Natural killer cell (primary cell): Measurements from ENCODE around the gene HBEGF. TPM values are rescaled to one million over a fixed set of nuclear protein-coding genes. Genes with fewer than 3 reads are reported as not detected.
A peak's percentile ranks its signal among the peaks of the same experiment; 100 is the strongest.

Experiments
- ATAC-seq, 3 donors: fragments of 150-1000 bp in 2 of 3; fragments of 200-7000 bp in 1 of 3; cut with Tn5 transposase; 1 replicate in 1 of 3; 2 replicates in 2 of 3; pipeline ENCODE4 v1.10.0; 2021; ENCODE audit warnings: mild to moderate bottlenecking in 2 of 3, moderate library complexity in 2 of 3
- DNase-seq, 2 donors: peaks; one replicate each; pipeline versions ENCODE4 v3.0.0 to v3.0.0-alpha.2; 2013 to 2021; ENCODE audit warnings: mixed read lengths in 1 of 2
- H3K27ac ChIP-seq: one replicate; pipeline ENCODE4 v1.5.1; 2013; ENCODE audit warnings: mild to moderate bottlenecking, low read length
- H3K27me3 ChIP-seq: one replicate; pipeline ENCODE4 v1.6.1; 2013; ENCODE audit warnings: low read length; ENCODE audit not compliant: control insufficient read depth, insufficient read depth
- H3K36me3 ChIP-seq: one replicate; pipeline ENCODE4 v1.6.1; 2013; ENCODE audit warnings: low read length; ENCODE audit not compliant: control insufficient read depth, insufficient read depth
- H3K4me1 ChIP-seq: one replicate; pipeline ENCODE4 v1.6.1; 2013; ENCODE audit warnings: low read length; ENCODE audit not compliant: control insufficient read depth, insufficient read depth
- H3K4me3 ChIP-seq: one replicate; pipeline ENCODE4 v1.5.1; 2013; ENCODE audit warnings: low read length
- H3K9me3 ChIP-seq: one replicate; pipeline ENCODE4 v1.6.1; 2013; ENCODE audit warnings: low read length; ENCODE audit not compliant: control insufficient read depth, insufficient read depth
- H3K27ac Mint-ChIP-seq, 2 donors: one replicate each; pipeline ENCODE4 v1.8.0; 2022; ENCODE audit warnings: mild to moderate bottlenecking in 2 of 2, mixed read lengths in 2 of 2, moderate library complexity in 1 of 2
- H3K27me3 Mint-ChIP-seq, 2 donors: one replicate each; pipeline ENCODE4 v1.8.0; 2022; ENCODE audit warnings: low read depth in 2 of 2, mixed read lengths in 2 of 2
- H3K36me3 Mint-ChIP-seq: one replicate; pipeline ENCODE4 v1.8.0; 2022; ENCODE audit warnings: mixed read lengths
- H3K4me1 Mint-ChIP-seq, 2 donors: one replicate each; pipeline ENCODE4 v1.8.0; 2022; ENCODE audit warnings: mixed read lengths in 2 of 2
- H3K4me3 Mint-ChIP-seq: one replicate; pipeline ENCODE4 v1.8.0; 2022; ENCODE audit warnings: mild to moderate bottlenecking, moderate library complexity, mixed read lengths
- H3K9me3 Mint-ChIP-seq, 2 donors: one replicate each; pipeline ENCODE4 v1.8.0; 2022; ENCODE audit warnings: mixed read lengths in 2 of 2
- WGBS: methylation state at CpG from one replicate; pipeline ENCODE4 v1.1.7; 2013; ENCODE audit warnings: missing lambda C conversion rate; ENCODE audit not compliant: insufficient coverage; 5-methylcytosine and 5-hydroxymethylcytosine counted together
- intact Hi-C: fragments of 100-400 bp; cut with micrococcal nuclease; formaldehyde crosslinking; loops from one replicate; pipeline ENCODE4 v1.14.2; 2022
- total RNA-seq, 4 donors: library from RNA; stranded (reverse); fragments of 120-200 nt in 1 of 4; gene quantifications; one replicate each; pipeline versions ENCODE4 v1.2.3 to v1.2.4, GENCODE V29; 2013 to 2022
- TF ChIP-seq, protein P1 (sequence below): fragments of 200-600 bp; IDR thresholded peaks from one replicate; pipeline ENCODE4 v1.8.0; 2022; ENCODE audit warnings: antibody characterized with exemption

HBEGF gene
- total RNA-seq, 3 donors from 2014 or later (not counting 1 experiment from before 2014, with no cell fraction given): 5.1 to 9.9 (median 7.8) TPM

DNA sequence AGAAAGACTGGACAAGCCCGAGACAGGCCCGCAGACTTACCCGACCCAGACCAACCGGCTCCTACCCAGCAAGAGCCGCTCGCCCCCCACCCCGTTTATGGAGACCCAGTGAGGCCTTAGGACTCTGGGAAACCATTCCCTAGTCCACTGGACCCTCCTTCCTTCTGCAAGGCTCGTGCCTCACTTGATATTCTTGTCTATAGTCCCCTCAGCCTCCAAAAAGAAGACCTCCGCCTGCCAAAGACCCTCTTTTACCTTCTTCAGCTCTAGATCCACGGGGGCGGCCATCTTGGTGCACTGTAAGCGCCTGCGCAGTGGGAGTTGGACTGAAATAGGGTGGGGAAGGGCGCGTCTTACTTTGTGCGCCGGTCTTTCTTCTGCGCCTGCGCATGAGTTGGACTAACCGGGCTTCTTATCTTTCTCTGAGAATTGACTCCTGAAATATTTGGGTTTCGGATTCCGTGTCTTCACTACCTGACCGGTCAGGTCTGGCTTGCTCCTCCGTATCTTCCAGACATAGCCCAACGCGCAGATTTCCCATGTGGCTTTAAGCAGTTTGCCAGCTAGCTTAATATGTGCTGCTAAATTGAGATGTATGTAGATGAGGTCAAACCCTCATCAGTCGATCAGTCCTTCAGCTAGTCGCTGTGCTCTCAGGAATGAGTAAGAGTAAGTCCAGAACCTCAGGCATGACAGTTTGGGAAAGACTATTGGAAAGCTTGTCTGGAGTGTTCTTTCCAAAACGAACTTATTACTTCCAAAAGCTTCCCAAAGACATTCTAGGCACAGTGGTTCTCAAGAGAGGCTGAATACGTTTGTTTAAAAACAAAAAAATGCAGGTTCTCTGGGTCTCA lies 43.4 kb downstream of the HBEGF start, which contains the start of gene PFDN1:
Gene PFDN1, minus strand, starts transcription at position 316 of the 854 bp plus-strand sequence. Its CDS starts 28 bp downstream, at position 288.
- Mint-ChIP-seq H3K9me3 (no peaks in the 10 kb centered on the region), H3K36me3 (no peaks in the 10 kb centered on the region), H3K27ac (peak within 1 kb of the TSS; percentile 93 to 95), H3K27me3 (peaks cover 6% of the 10 kb centered on the region in 2 donors), H3K4me1 (peaks cover 14 to 21% of the 10 kb centered on the region in 2 donors), H3K4me3 (peak within 1 kb of the TSS; percentile 99)
- ATAC-seq (peak; percentile 98 to 100 (median 99)), DNase-seq (peak; percentile 83 to 97)
- intact Hi-C loops: no loop called here
- peaks cover 11% of the 10 kb centered on the region for H3K4me1 ChIP-seq
- no peaks in the 10 kb centered on the region for H3K27me3 ChIP-seq
- TF ChIP-seq, protein P1, sequence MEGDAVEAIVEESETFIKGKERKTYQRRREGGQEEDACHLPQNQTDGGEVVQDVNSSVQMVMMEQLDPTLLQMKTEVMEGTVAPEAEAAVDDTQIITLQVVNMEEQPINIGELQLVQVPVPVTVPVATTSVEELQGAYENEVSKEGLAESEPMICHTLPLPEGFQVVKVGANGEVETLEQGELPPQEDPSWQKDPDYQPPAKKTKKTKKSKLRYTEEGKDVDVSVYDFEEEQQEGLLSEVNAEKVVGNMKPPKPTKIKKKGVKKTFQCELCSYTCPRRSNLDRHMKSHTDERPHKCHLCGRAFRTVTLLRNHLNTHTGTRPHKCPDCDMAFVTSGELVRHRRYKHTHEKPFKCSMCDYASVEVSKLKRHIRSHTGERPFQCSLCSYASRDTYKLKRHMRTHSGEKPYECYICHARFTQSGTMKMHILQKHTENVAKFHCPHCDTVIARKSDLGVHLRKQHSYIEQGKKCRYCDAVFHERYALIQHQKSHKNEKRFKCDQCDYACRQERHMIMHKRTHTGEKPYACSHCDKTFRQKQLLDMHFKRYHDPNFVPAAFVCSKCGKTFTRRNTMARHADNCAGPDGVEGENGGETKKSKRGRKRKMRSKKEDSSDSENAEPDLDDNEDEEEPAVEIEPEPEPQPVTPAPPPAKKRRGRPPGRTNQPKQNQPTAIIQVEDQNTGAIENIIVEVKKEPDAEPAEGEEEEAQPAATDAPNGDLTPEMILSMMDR: no peak
- peaks cover 10% of the 10 kb centered on the region for H3K36me3 ChIP-seq
- H3K4me3 ChIP-seq: peak within 1 kb of the TSS; percentile 88
- 2% methylated on average over 28 of the region's 30 CpGs for WGBS
- no peaks in the 10 kb centered on the region for H3K9me3 ChIP-seq
- peak within 1 kb of the TSS; percentile 73 for H3K27ac ChIP-seq

DNA sequence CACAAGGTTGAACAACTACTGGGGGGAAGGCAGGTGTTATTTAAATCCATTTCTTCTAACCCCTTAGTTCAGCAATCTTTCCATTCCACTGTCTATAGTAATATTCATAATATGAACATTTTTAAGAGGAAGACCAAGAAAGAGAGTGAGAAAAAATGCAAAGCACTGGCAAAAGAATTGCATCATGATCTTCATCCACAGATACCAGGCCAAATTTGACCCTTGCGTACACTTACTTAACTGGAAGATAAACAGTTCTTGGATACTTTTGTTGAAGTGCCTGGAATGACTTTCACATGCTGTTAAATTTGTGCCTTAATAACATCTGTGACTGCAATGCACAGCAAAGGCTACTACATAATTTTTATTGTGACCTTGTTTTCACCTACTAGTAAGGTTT lies 45.3 kb downstream of the HBEGF start:
- Histone ChIP-seq H3K4me3 (no peak overlapping the region), H3K27ac (no peak overlapping the region), H3K27me3 (no peaks in the 10 kb centered on the region), H3K36me3 (peaks cover 17% of the 10 kb centered on the region), H3K4me1 (peaks cover 11% of the 10 kb centered on the region), H3K9me3 (no peaks in the 10 kb centered on the region)
- ATAC-seq: no peak
- DNase-seq: no peak
- H3K4me1 Mint-ChIP-seq: peaks cover 14 to 25% of the 10 kb centered on the region in 2 donors
- H3K4me3 Mint-ChIP-seq: peak overlapping the region; percentile 47
- H3K27me3 Mint-ChIP-seq: peaks cover 2 to 5% of the 10 kb centered on the region in 2 donors
- H3K36me3 Mint-ChIP-seq: no peaks in the 10 kb centered on the region
- intact Hi-C loops: no loop called here
- H3K9me3 Mint-ChIP-seq: no peaks in the 10 kb centered on the region
- TF ChIP-seq, protein P1: no peak
- 100% methylated on average over 1 of the region's 1 CpG for WGBS
- H3K27ac Mint-ChIP-seq: no peak overlapping the region

DNA sequence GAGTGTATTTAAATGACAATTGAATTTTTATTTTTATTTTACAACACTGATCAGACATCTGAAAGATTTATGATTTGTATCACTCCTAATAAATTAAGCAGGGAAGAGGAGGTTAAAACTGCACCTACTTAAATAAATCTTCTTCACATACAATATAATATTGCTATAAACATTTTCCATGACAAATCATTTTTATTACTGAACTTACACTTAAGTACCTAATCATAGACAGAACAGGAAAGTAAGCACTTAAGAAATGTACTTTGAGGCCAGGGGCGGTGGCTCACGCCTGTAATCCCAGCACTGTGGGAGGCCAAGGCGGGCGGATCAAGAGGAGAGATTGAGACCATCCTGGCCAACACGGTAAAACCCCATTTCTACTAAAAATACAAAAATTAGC lies 47.3 kb downstream of the HBEGF start:
- DNase-seq (no peak), ATAC-seq (no peak)
- Mint-ChIP-seq H3K27me3 (no peaks in the 10 kb centered on the region), H3K4me3 (no peak overlapping the region), H3K9me3 (no peaks in the 10 kb centered on the region), H3K27ac (no peak overlapping the region), H3K4me1 (peaks cover 18 to 33% of the 10 kb centered on the region in 2 donors), H3K36me3 (no peaks in the 10 kb centered on the region)
- Histone ChIP-seq H3K4me1 (peaks cover 11% of the 10 kb centered on the region), H3K9me3 (no peaks in the 10 kb centered on the region), H3K27me3 (no peaks in the 10 kb centered on the region), H3K36me3 (peaks cover 17% of the 10 kb centered on the region), H3K27ac (no peak overlapping the region), H3K4me3 (no peak overlapping the region)
- intact Hi-C loops: no loop called here
- TF ChIP-seq, protein P1: no peak
- WGBS: 96% methylated on average over 5 of the region's 5 CpGs
